Activated CD8-positive, alpha-beta memory T cell treated with anti-CD3 and anti-CD28 coated beads, Interleukin-2, amount 50 U/mL, for 24 hours (primary cell): Measurements from ENCODE around the gene IL9R.
"Not testable (repeated sequence)": the region's sequence is repeated elsewhere in the genome, so short reads cannot be mapped to it uniquely, and the experiment has no call there.

Experiments used
- DNase-seq: peaks from one replicate; pipeline ENCODE4 v3.0.0-alpha.2; 2020; ENCODE audit errors: extremely low read depth

IL9R gene

DNA sequence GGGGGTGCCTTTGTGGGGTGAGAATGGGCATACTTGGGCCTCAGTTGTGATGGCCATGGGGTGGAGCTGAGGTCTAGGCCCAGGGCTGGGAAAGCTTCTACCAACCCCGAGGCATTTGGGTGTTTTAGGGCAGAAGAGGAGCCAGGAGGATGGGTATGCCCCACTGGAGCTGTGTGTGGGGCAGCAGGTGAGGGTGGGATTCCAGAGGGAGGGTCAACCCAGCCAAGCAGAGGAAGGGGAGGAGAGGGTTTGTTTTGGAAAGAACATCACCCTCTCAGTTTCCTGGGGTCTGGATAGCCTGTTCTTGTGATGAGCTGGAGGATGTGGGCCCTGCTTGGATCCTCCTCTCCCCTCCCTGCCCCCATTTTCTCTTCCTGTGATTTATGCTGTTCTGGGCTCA lies 620 bp downstream of the IL9R start:
- DNase-seq, result no peak

GRCh38 chrX:155998761-155999510 lies 1.4 kb downstream of the IL9R start:
- no peak for DNase-seq

- DNase-seq, result not testable (repeated sequence)
These were observed 2.3 kb downstream of the IL9R start for GRCh38 chrX:155999751-156000150.

- DNase-seq, result no peak
These were observed 2.9 kb downstream of the IL9R start for GRCh38 chrX:156000361-156000926.

DNA sequence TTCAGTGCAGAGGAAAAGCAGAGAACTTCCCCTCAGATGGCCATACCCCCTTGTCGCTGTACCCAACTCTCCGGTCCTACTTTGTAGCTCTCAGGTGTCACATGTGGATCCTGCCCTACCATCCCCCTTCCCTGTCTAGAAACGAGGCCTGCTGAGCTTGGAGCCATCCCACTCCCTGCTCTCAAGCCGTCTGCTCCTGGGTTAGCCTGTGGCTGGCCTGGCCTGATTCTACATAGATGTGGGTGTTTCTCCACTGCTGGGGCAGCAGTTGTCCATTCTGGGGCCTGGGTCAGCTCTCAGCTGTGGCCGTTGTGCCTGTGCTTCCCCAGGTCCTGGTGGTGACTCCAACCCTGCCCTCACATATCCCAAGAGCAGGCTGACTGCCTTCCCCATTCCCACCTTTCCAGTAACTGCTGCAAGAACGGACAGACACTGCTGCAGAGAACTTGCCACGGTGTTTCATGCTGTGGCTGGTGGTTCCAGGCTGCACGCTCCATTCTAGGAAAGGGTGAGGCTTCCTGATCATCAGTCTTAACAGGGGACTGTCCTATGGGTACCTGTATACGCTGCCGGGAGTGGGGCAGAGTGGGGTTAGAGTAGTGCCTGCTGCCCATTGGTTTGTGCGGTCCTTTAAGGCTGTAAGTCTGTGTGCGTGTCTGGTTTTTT lies 3.6 kb downstream of the IL9R start:
- no peak for DNase-seq

DNA sequence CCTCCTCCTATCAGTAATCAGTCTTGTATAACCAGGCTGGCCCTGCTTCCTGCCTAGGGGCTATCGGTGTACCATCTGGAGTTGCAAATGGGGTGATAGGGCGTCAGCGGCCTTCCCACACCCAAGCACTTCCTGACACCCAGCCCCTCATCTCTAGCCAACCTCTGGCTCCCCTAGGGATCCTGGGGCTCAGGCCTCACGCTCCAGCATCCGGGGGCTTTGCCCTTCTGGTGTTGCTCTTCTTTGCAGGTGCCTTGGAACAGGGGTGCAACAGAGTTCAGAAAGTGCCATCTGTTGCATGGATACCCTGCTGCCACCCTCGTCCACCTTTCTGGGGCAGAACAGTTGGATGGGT lies 4.1 kb downstream of the IL9R start:
- no peak for DNase-seq

DNA sequence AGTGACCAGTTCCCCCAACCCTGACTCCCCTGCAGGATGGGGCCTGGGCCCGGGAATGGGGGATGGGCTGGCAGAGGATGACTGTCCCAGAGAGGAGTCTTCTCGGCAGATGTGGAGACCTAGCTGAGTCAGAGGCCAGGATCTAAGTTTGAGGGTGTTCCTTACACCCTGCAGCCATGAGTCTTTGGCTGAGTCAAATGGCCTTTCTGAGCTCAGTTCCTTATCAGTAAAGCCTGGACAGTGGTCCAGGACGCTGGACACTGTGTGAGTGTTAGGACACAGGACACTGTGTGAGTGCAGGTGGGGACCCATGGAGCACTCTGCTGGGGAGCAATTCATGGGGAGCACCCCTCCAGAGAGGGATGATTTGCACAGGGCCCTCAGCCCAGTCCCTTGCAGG lies 5.0 kb downstream of the IL9R start:
- DNase-seq, result no peak

GRCh38 chrX:156003486-156004185 lies 6.1 kb downstream of the IL9R start:
- no peak for DNase-seq

- DNase-seq, result no peak
These were observed 6.8 kb downstream of the IL9R start for GRCh38 chrX:156004256-156004655.

- DNase-seq, result no peak
These were observed 7.2 kb downstream of the IL9R start for GRCh38 chrX:156004740-156005139.

DNA sequence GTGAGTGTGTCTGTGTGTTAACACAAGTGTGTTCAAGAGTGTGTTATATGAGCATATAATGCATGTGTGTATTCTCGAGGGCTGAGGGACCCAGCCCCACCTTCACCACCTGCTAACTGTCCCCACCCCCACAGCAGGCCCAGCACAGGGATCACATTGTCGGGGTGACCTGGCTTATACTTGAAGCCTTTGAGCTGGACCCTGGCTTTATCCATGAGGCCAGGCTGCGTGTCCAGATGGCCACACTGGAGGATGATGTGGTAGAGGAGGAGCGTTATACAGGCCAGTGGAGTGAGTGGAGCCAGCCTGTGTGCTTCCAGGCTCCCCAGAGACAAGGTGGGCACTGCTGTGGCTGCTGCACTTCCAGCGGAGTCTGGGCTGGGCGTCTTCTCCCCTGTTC lies 7.6 kb downstream of the IL9R start:
- DNase-seq, result no peak

GRCh38 chrX:156006468-156006867 lies 9.0 kb downstream of the IL9R start:
- DNase-seq, result not testable (repeated sequence)

DNA sequence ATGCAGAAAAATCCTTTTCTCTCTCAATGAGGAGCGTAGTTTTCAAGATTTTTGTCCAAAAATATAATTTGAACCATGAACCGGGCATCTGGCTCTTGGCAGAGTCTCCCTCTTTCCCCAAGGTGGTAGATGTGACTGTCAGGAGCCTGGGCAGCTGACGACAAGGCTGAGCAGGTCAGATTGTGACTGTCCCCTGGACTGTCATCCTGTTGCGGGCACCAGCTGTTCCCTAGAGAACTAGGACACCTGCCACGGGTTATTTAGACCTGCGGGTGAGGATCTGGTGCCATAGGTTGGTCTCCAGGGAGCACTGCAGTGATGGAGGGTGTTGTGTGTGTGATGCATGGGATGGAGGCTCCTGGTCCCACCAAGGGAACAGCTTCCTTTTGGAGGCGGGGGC lies 10.9 kb downstream of the IL9R start:
- not testable (repeated sequence) for DNase-seq

DNA sequence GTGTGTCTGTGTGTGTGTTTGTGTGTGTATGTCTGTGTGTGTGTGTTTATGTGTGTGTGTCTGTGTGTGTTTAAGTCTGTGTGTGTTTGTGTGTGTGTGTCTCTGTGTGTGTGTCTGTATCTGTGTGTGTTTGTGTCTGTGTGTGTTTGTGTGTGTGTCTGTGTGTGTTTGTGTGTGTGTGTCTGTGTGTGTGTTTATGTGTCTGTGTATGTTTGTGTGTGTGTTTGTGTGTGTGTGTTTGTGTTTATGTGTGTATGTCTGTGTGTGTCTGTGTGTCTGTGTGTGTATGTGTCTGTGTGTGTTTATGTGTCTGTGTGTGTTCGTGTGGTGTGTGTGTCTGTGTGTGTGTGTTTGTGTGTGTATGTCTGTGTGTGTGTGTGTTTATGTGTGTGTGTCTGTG lies 11.4 kb downstream of the IL9R start:
- DNase-seq, result no peak

- DNase-seq, result not testable (repeated sequence)
These were observed 12.2 kb downstream of the IL9R start for GRCh38 chrX:156009691-156010090.

GRCh38 chrX:156013286-156013953 lies 15.9 kb downstream of the IL9R start:
- DNase-seq, result not testable (repeated sequence)

DNA sequence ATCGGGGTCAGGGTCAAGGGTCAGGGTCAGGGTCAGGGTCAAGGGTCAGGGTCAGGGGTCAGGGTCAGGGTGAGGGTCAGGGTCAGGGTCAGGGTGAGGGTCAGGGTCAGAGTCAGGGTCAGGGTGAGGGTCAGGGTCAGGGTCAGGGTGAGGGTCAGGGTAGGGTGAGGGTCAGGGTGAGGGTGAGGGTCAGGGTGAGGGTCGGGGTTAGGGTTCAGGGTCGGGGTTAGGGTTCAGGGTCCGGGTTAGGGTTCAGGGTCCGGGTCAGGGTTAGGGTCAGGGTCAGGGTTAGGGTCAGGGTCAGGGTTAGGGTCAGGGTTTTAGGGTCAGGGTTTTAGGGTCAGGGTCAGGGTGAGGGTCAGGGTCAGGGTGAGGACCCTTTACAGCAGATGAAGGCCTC lies 22.4 kb downstream of the IL9R start:
- DNase-seq, result not testable (repeated sequence)

GRCh38 chrX:156023002-156023401 lies 25.5 kb downstream of the IL9R start:
- not testable (repeated sequence) for DNase-seq

- not testable (repeated sequence) for DNase-seq
These were observed 27.5 kb downstream of the IL9R start for GRCh38 chrX:156024949-156025492.

GRCh38 chrX:156028653-156029237 lies 31.2 kb downstream of the IL9R start:
- DNase-seq, result not testable (repeated sequence)

DNA sequence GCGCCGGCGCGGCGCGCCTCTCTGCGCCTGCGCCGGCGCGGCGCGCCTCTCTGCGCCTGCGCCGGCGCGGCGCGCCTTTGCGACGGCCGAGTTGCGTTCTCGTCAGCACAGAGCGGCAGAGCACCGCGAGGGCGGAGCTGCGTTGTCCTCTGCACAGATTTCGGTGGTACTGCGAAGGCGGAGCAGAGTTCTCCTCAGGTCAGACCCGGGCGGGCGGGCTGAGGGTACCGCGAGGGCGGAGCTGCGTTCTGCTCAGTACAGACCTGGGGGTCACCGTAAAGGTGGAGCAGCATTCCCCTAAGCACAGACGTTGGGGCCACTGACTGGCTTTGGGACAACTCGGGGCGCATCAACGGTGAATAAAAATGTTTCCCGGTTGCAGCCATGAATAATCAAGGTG lies 31.8 kb downstream of the IL9R start:
- not testable (repeated sequence) for DNase-seq
